H1 (cell line): ENCODE measurements around the gene TCF7L2.

Experiments
- CBX5 ChIP-seq: fragments of 300-800, 300-1000 bp; sonication (generic); IDR thresholded peaks from 2 replicates; pipeline ENCODE4 v1.7.1; 2016; ENCODE audit warnings: antibody characterized with exemption, low read length, low read depth
- POLR2AphosphoS5 ChIP-seq: IDR thresholded peaks from 2 replicates; pipeline ENCODE4 v1.6.1; 2011; ENCODE audit warnings: low read depth, low read length
- TF ChIP-seq, protein P1 (sequence below), 3 experiments: IDR thresholded peaks; 1 replicate in 2 of 3; 2 replicates in 1 of 3; pipeline versions ENCODE4 v1.5.1 to v1.6.1; 2011; ENCODE audit warnings: low read length in 3 of 3, mild to moderate bottlenecking in 3 of 3, inconsistent platforms in 2 of 3, low read depth in 1 of 3, moderate library complexity in 1 of 3; ENCODE audit not compliant: insufficient read depth in 1 of 3; ENCODE audit errors: control extremely low read depth in 1 of 3

- TF ChIP-seq CBX5: no peak
- no peak for TF ChIP-seq POLR2AphosphoS5
- TF ChIP-seq, protein P1, sequence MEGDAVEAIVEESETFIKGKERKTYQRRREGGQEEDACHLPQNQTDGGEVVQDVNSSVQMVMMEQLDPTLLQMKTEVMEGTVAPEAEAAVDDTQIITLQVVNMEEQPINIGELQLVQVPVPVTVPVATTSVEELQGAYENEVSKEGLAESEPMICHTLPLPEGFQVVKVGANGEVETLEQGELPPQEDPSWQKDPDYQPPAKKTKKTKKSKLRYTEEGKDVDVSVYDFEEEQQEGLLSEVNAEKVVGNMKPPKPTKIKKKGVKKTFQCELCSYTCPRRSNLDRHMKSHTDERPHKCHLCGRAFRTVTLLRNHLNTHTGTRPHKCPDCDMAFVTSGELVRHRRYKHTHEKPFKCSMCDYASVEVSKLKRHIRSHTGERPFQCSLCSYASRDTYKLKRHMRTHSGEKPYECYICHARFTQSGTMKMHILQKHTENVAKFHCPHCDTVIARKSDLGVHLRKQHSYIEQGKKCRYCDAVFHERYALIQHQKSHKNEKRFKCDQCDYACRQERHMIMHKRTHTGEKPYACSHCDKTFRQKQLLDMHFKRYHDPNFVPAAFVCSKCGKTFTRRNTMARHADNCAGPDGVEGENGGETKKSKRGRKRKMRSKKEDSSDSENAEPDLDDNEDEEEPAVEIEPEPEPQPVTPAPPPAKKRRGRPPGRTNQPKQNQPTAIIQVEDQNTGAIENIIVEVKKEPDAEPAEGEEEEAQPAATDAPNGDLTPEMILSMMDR (IDR thresholded peaks at IDR 0.05; ENCODE audit: control extremely low read depth in 1 of 3, insufficient read depth in 1 of 3, low read depth in 1 of 3, low read length in 3 of 3): no peak
Measured at GRCh38 chr10:112989826-112990225, 39.8 kb downstream of the TCF7L2 start.
